ENCODE measurements around the gene CRISP3.
"Not testable (repeated sequence)": the region's sequence is repeated elsewhere in the genome, so short reads cannot be mapped to it uniquely, and the experiment has no call there.

CRISP3 gene

DNA sequence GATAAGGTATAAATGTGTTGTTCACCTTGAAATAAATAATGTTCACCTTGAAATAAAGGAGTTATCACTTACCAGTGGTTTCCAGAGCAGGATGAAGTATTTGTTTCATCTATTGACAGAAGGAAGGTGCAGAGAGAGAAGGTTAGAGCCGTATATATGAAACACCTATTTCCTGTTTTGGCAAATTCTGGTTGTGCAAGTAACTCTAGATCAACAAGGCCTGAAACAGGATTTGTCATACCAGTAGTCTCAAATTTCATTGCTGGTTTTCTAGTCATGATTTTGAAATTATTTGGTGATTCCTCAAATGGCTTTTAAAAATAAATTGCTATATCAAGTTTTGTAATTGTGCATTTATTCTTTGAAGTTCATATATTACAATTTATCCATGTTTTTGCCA lies at the start of gene CRISP3:
TSS of gene CRISP3 (minus strand) at position 130 of the 400 bp plus-strand sequence. CDS start at position 109, 21 bp downstream.
- no peak for DNase-seq (ENCODE audit: low read depth in 3 of 3)

DNA sequence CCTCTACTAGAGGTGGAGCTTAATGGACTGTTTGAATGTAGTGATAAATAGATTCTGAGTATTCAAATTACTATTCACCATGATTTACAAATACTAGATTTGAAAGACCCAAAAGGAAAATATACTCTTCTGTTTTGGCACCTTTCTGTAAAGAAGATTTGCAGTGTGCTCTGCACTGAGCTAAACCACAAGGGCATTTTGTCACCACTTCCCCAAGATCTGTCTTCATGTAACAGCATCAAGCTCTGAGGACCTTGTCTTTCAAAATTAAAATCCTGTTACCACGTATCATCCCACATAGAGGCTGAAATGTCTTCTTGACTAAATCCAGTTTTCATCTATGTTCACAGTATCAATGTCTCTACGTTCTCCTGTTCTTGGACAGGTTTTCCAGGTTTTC lies 46.2 kb upstream of the CRISP3 start:
- no peak for DNase-seq (ENCODE audit: low read depth in 3 of 3)

DNA sequence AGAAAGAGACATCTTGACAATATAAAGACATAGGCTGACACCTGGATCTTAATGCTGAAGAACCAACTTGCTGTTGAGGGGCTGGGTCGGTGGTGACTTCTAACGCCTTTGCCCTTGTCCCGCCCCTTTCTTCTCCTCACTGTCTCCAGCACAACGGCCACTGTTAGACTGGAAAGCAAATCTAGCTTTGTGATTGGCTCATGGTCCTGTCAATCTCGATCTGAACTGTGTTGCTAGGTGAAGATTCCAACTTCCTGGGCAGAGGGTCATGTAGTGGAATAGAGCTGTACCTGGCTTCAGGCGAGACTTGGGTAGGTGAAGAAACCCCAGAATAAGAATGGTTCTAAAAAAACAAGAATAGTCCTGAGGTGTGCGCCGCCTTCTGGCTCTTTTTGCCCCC lies 43.0 kb upstream of the CRISP3 start, which contains the start of gene PGK2:
TSS of gene PGK2 (minus strand) at position 110 of the 400 bp plus-strand sequence. CDS start at position 12, 98 bp downstream.
- DNase-seq (ENCODE audit: low read depth in 3 of 3), result no peak

- no peak for DNase-seq (ENCODE audit: low read depth in 3 of 3)
These were observed 40.1 kb upstream of the CRISP3 start for GRCh38 chr6:49784272-49784671.

DNA sequence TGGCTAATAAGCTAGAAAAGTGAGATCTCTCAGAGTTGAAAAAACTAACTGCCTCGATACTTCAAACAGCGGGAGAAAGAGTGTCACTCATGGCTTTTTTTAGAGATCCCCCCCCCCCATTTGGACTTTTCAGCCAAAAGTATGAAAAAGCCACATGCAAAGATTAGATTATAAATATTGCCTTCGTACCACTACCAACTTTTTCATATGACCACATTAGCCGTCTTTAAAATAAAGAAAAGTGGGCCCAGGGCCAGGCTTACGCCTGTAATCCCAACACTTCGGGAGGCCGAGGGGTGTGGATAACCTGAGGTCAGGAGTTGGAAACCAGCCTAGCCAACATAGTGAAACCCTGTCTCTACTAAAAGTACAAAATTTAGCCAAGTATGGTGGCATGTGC lies 38.5 kb upstream of the CRISP3 start:
- DNase-seq (ENCODE audit: low read depth in 3 of 3), result no peak

- no peak for DNase-seq (ENCODE audit: low read depth in 3 of 3)
These were observed 38.1 kb upstream of the CRISP3 start for GRCh38 chr6:49782293-49782692.

DNA sequence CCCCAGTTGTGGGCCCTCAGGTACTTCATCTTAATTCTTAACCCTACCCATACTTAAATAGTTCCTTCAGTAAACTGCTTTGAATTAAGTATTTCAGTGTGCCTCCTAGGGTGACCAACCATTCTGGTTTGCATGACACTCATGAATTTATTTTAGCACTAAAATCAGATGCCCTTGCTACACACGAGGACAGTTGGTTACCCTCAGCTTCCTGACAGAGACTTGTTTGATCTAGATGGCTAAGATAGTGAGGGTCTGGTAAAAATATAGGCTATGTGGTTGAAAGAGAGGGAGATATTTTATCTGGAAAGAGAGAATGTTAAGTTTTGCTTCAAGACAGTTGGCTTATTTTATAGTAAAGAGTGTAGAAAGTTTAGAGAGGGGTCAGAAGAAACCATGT lies 32.3 kb upstream of the CRISP3 start:
- no peak for DNase-seq (ENCODE audit: low read depth in 3 of 3)

- no peak for DNase-seq (ENCODE audit: low read depth in 3 of 3)
These were observed 30.9 kb upstream of the CRISP3 start for GRCh38 chr6:49775043-49775442.

GRCh38 chr6:49772285-49772684 lies 28.1 kb upstream of the CRISP3 start:
- no peak for DNase-seq (ENCODE audit: low read depth in 3 of 3)

GRCh38 chr6:49766762-49767161 lies 22.6 kb upstream of the CRISP3 start:
- DNase-seq (ENCODE audit: low read depth in 3 of 3), result no peak

- no peak for DNase-seq (ENCODE audit: low read depth in 3 of 3)
These were observed 20.5 kb upstream of the CRISP3 start for GRCh38 chr6:49764571-49765236.

DNA sequence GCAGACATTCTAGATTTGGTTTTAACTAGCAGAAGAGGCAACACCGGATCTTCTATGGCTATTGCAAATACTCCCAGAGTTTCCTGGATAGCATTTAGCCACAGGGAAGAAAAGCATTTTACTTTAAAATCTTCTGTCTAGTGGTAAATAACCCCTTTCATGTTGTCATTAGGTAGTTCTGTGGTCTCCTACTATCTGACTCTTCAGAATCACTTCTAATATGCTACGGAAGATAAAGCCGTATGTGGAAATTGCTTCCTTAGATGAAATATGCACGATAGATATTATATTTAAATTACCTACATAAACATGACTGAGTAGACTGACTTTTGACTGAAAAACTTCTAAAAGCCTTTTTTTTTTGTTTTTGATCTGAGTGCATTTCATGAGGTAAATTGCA lies 759 bp downstream of the CRISP3 start:
- no peak for DNase-seq (ENCODE audit: low read depth in 3 of 3)

DNA sequence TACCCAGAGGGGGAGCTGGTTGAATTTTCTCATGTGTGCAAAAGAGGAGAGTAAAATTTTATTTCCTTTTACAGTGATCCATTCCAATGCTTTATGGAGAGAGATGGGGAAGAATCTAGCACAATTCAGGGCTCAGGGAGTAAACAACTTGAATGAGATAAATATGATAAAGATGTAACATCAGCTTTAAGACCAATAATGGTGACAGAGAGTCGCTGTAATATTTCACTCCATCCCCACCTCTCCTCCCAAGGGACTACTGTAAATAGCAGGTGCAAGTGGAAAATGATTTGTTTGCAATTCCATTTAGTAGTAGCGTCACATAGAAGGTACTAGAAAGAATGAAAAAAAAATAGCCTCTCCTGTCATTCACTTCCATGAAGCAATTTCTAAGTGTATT lies 4.8 kb downstream of the CRISP3 start:
- no peak for DNase-seq (ENCODE audit: low read depth in 3 of 3)

DNA sequence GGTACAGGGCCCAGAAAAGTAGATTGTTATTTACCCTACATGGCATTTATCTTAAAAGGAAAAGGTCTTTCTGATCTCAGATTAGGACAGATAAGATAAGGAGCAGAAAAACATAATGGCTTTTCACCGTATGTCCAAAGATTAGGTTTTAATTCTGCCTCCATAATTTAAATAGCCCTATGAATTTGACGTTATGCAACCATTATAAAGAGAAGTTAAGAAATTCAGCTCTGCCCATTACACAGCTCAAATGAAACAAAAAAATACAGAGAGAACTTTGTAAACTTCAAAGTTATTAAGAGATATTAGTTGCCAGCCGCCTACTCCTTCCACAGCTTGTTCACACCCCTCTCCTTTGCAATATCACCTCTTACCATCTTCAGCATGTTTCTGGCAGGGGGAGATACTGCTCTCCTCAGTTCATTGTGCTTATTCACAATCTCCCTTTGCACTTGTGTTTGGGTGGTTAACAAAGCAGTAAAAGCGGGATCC lies 8.1 kb downstream of the CRISP3 start:
- DNase-seq (ENCODE audit: low read depth in 3 of 3), result no peak

DNA sequence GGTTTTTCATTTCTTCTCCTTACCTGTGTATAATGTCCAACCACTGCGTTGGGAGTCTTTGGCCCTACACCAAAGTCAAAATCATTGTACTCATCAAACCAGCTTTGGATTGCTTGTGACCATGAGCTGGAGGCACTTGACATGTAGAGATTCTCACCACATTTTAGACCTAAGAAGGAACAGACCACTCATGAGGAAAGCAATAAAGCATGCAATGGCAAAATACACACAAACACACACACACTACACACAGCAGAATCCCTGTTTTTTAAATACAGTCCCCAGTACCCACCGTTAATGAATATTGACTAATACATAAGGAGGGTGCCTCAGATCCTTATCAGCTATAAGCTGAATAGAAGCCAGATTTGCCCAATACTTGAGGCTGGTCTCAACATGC lies 10.5 kb downstream of the CRISP3 start:
- no peak for DNase-seq (ENCODE audit: low read depth in 3 of 3)

DNA sequence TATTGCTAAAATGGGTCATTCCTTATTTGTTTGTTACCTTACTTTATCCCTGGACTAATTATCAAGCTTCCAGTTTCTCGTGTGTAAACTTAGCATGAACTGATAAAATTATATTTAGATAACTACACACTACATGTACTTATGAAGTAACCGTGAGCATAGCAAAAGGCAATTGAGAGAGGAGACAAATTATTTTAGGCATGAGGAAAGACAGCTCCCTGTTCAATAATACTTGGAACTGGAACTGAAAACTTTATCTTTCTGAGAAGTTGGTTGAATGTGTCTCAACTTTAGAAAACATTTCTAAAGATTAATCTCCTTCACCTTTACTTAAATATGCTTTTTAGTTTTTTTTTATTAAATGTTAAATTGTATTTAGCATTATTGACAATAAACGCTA lies 11.4 kb downstream of the CRISP3 start:
- no peak for DNase-seq (ENCODE audit: low read depth in 3 of 3)

DNA sequence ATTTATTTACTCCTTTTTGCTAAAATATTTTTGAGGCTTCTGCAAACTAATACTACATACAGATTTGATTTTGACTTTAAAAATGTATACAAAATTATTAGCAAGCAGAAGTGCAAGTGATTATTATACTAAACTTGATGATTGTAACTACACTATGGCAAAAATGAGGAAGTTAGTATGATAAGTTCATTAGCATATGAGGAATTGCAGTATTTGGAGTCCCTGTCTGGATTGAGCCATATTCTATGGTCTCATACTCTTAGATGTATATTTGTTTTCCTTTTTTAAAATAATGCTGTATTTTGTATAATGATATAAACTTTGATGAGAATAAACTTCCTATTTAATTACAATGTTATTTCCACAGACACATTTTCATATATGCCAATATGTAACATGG lies 13.9 kb downstream of the CRISP3 start:
- DNase-seq (ENCODE audit: low read depth in 3 of 3), result no peak

- not testable (repeated sequence) for DNase-seq (ENCODE audit: low read depth in 3 of 3)
These were observed 20.3 kb downstream of the CRISP3 start for GRCh38 chr6:49723917-49724316.

DNA sequence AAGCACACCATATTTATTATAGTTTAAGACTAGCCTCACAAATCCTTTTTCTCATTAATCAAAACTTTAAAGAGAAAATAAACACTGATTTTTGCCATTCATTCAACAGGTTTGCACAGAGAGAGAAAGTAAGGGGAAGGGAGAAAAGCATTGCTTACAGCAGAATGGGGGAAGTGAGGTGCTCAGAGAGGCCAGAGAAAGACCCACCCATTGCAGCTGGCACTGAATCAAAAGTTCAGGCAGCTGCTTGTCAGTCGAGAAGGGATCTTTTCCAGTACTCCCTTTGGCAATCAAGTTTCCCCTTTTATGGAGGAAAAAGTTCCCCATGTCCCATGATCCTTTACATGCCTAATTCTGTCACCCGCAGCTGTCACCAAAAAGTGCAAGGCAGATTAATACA lies 22.9 kb downstream of the CRISP3 start:
- DNase-seq (ENCODE audit: low read depth in 3 of 3), result no peak

DNA sequence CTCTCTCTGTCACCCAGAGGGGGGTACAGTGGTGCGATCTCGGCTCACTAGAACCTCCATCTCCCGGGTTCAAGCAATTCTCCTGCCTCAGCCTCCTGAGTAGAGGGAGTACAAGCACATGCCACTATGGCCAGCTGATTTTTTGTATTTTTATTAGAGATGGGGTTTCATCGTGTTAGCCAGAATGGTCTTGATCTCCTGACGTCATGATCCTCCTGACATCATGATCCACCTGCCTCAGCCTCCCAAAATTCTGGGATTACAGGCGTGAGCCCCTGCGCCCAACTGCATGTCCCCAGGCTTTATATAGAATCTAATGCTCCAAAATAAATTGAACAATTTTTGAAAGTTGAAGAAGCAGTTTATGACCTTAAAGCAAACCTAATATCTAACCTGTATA lies 23.8 kb downstream of the CRISP3 start:
- no peak for DNase-seq (ENCODE audit: low read depth in 3 of 3)

GRCh38 chr6:49713346-49713745 lies 30.8 kb downstream of the CRISP3 start, which contains the start of gene CRISP2:
TSS of gene CRISP2 (minus strand) at chr6:49713543. CDS start at chr6:49709196, 4,347 bp downstream.
- no peak for DNase-seq (ENCODE audit: low read depth in 3 of 3)

GRCh38 chr6:49698478-49698877 lies 45.7 kb downstream of the CRISP3 start:
- no peak for DNase-seq (ENCODE audit: low read depth in 3 of 3)

DNA sequence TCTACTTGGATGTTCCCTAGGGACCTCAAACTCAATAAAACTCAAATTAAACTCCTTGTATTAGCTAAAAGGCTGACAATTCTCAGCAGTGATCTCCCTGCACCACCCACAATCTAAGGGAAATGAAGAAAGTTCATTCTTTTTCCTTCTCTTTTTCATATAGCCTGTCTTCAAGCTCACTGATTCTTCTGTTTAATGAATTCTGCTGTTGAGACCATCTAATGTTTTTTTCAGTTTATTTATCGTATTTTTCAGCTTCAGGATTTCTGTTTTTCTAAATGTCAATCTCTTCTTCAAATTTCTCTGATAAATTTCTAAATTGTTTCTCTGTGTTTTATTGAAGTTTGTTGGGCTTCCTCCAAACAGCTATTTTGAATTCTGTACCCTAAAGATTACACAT lies 50.7 kb downstream of the CRISP3 start:
- no peak for DNase-seq (ENCODE audit: low read depth in 3 of 3)

GRCh38 chr6:49692534-49692933 lies 51.7 kb downstream of the CRISP3 start:
- no peak for DNase-seq (ENCODE audit: low read depth in 3 of 3)

Measured in stimulated activated CD4-positive, alpha-beta T cell treated with anti-CD3 and anti-CD28 coated beads, TNF-alpha, amount 100 ng/mL, for 4 hours (primary cell).